GM12864 (cell line): ENCODE measurements around the gene IFI27.

Source experiments
- DNase-seq: peaks from one replicate; pipeline ENCODE4 v3.0.0-alpha.2; 2011; ENCODE audit warnings: low read depth
- H3K4me3 ChIP-seq: 2 replicates; pipeline ENCODE4 v1.5.1; 2011; ENCODE audit warnings: mild to moderate bottlenecking, low read depth, low read length, control low read depth
- CTCF ChIP-seq: IDR thresholded peaks from 2 replicates; pipeline ENCODE4 v1.5.1; 2011; ENCODE audit warnings: low read depth, mild to moderate bottlenecking, moderate library complexity, low read length, control low read depth, inconsistent platforms; ENCODE audit errors: missing control alignments

The IFI27 gene

GRCh38 chr14:94117856-94118255 lies 7.3 kb downstream of the IFI27 start:
- H3K4me3 ChIP-seq: no peak overlapping the region
- TF ChIP-seq CTCF: no peak

DNA sequence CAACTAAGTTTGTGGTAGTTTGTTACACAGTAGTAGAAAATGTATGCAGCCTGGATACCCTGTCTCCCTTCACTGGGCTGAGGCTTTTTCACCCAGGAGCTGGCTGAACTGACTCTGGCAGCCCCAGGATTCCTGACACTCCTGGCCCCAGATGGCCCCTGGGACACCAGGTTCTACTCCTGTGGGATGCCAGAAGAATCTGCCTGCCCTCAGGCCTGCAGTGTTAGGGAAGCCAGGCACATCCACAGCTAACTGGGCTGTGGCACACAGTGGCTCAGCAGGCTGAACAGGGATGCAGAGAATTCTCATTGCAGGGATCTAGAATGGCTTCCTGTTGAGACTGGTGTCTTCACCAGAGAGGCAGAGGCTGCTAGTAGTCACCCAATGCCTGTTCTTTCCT lies 8.5 kb downstream of the IFI27 start:
- no peak overlapping the region for H3K4me3 ChIP-seq
- no peak for DNase-seq
- TF ChIP-seq CTCF: no peak

More at GRCh38 chr14:94117856-94118255, 7.3 kb downstream of the IFI27 start:
- DNase-seq: no peak

- TF ChIP-seq CTCF: no peak
- no peak for DNase-seq
- no peak overlapping the region for H3K4me3 ChIP-seq
Measured at GRCh38 chr14:94120667-94121340, 10.3 kb downstream of the IFI27 start.

DNA sequence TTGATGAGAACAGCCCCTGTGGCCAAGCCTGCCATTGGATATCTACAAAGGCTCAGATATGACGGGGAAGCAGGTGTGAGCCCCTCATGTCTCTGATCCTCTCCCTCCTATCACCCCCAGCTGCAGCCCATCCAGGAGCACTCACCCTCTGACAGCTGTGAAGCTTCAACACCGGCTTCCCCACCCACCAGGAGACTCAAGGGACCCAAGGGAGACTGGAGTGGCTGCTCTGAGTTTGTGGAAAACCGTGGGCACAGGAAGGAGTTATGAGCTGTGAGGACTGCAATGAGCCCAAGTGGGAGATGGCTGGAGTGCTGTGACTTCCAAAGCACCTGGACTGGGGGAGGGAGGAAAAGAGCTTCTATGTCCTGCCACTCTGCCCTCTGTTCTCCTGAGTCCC lies 10.9 kb downstream of the IFI27 start:
- no peak for DNase-seq

DNA sequence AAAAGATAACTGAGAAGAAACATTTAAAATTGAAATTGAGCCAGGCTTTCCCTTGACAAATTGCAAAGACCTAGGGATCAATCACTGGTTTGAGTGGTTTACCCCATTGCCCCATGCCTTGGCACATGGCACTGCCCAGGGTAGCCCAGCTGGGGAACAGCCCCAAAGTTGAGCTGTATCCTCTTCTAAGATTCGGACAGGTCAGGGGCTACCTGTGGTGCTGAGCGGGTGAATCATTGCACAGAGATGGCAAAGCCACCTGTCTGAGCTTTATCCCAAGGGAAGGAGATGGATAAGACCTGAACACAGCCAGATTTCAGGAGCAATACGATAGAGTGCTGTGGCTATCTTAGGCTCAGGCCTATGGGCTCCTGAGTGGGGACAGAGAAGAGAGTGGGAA lies 11.9 kb downstream of the IFI27 start:
- no peak for DNase-seq
- no peak for TF ChIP-seq CTCF

More for the DNA sequence above, 10.9 kb downstream of the IFI27 start:
- TF ChIP-seq CTCF: no peak
- H3K4me3 ChIP-seq: no peak overlapping the region

GRCh38 chr14:94123296-94123695 lies 12.8 kb downstream of the IFI27 start:
- DNase-seq: no peak
- H3K4me3 ChIP-seq: no peak overlapping the region
- TF ChIP-seq CTCF: no peak

More for the DNA sequence above, 11.9 kb downstream of the IFI27 start:
- no peak overlapping the region for H3K4me3 ChIP-seq

- H3K4me3 ChIP-seq: no peak overlapping the region
- TF ChIP-seq CTCF: no peak
- no peak for DNase-seq
Measured at GRCh38 chr14:94123868-94124267, 13.3 kb downstream of the IFI27 start.
